Measurements from ENCODE around the gene MACROD1. TPM values are rescaled to one million over a fixed set of nuclear protein-coding genes. Genes with fewer than 3 reads are reported as not detected.

The MACROD1 gene
- total and polyA plus RNA-seq, 2 of the 13 experiments (the other 11 are each of a cell fraction or from before 2014, with no cell fraction given), result 23.1 to 34.5 TPM

DNA sequence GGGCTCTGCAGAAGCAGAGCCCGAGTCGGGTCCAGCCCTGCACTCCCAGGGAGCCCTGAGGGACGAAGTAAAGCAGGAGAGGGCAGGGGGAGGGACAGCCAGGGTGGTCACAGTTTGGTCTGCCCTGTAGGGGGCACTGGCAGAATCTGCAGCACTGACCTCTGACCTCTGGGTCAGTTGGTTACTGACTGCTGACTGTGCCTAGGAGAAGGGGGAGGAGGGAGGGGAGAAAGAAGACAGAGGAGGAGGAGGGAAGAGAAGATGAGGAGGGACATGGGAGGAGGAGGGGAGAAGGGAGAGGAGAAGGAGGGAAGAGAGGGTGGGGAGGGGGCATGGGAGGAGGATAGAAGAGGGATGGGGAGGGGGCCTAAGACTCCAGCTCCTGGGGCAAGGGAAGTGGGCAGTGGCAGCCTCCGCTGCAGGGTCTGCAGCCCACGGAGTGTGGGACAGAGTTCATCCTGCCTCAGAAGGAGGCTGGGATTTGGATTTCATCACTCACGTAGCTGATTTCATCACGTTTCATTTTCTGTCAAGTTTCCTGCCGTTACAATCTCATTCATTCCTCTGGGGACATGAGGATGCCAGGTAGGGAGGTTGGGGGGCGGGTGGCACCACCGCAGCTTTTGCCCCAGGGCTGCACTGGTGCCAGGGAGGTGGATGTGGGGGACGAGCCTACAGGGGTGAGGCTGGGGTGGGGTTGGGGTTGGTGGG, 75.0 kb downstream of the MACROD1 start (continued):
- TF ChIP-seq, protein P1, sequence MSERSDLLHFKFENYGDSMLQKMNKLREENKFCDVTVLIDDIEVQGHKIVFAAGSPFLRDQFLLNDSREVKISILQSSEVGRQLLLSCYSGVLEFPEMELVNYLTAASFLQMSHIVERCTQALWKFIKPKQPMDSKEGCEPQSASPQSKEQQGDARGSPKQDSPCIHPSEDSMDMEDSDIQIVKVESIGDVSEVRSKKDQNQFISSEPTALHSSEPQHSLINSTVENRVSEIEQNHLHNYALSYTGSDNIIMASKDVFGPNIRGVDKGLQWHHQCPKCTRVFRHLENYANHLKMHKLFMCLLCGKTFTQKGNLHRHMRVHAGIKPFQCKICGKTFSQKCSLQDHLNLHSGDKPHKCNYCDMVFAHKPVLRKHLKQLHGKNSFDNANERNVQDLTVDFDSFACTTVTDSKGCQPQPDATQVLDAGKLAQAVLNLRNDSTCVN (CRISPR knock-in tag; IDR thresholded peaks at IDR 0.05; ENCODE audit: borderline replicate concordance), result no peak
- TF ChIP-seq RXRA (CRISPR knock-in tag; IDR thresholded peaks at IDR 0.05) (no peak), ZNF747 (CRISPR knock-in tag; IDR thresholded peaks at IDR 0.05; ENCODE audit: borderline replicate concordance) (no peak), SIN3B (IDR thresholded peaks at IDR 0.05; ENCODE audit: low read length) (no peak), ZNF619 (CRISPR knock-in tag; IDR thresholded peaks at IDR 0.05) (no peak), KAT2B (IDR thresholded peaks at IDR 0.05; ENCODE audit: borderline replicate concordance, low read depth, low read length) (no peak), PAWR (CRISPR knock-in tag; IDR thresholded peaks at IDR 0.05; ENCODE audit: borderline replicate concordance) (no peak), ZBTB21 (CRISPR knock-in tag; IDR thresholded peaks at IDR 0.05) (no peak), AGO2 (optimal IDR thresholded peaks at IDR 0.05; ENCODE audit: low read depth, low read length) (no peak), ZNF34 (CRISPR knock-in tag; IDR thresholded peaks at IDR 0.05; ENCODE audit: borderline replicate concordance) (no peak), ZNF737 (CRISPR knock-in tag; IDR thresholded peaks at IDR 0.05; ENCODE audit: borderline replicate concordance) (no peak), ATF7 (IDR thresholded peaks at IDR 0.05) (no peak), ATF7 (CRISPR knock-in tag; IDR thresholded peaks at IDR 0.05) (no peak)
- TF ChIP-seq, protein P2, sequence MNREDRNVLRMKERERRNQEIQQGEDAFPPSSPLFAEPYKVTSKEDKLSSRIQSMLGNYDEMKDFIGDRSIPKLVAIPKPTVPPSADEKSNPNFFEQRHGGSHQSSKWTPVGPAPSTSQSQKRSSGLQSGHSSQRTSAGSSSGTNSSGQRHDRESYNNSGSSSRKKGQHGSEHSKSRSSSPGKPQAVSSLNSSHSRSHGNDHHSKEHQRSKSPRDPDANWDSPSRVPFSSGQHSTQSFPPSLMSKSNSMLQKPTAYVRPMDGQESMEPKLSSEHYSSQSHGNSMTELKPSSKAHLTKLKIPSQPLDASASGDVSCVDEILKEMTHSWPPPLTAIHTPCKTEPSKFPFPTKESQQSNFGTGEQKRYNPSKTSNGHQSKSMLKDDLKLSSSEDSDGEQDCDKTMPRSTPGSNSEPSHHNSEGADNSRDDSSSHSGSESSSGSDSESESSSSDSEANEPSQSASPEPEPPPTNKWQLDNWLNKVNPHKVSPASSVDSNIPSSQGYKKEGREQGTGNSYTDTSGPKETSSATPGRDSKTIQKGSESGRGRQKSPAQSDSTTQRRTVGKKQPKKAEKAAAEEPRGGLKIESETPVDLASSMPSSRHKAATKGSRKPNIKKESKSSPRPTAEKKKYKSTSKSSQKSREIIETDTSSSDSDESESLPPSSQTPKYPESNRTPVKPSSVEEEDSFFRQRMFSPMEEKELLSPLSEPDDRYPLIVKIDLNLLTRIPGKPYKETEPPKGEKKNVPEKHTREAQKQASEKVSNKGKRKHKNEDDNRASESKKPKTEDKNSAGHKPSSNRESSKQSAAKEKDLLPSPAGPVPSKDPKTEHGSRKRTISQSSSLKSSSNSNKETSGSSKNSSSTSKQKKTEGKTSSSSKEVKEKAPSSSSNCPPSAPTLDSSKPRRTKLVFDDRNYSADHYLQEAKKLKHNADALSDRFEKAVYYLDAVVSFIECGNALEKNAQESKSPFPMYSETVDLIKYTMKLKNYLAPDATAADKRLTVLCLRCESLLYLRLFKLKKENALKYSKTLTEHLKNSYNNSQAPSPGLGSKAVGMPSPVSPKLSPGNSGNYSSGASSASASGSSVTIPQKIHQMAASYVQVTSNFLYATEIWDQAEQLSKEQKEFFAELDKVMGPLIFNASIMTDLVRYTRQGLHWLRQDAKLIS (CRISPR knock-in tag; IDR thresholded peaks at IDR 0.05), result no peak
- TF ChIP-seq, protein P3, sequence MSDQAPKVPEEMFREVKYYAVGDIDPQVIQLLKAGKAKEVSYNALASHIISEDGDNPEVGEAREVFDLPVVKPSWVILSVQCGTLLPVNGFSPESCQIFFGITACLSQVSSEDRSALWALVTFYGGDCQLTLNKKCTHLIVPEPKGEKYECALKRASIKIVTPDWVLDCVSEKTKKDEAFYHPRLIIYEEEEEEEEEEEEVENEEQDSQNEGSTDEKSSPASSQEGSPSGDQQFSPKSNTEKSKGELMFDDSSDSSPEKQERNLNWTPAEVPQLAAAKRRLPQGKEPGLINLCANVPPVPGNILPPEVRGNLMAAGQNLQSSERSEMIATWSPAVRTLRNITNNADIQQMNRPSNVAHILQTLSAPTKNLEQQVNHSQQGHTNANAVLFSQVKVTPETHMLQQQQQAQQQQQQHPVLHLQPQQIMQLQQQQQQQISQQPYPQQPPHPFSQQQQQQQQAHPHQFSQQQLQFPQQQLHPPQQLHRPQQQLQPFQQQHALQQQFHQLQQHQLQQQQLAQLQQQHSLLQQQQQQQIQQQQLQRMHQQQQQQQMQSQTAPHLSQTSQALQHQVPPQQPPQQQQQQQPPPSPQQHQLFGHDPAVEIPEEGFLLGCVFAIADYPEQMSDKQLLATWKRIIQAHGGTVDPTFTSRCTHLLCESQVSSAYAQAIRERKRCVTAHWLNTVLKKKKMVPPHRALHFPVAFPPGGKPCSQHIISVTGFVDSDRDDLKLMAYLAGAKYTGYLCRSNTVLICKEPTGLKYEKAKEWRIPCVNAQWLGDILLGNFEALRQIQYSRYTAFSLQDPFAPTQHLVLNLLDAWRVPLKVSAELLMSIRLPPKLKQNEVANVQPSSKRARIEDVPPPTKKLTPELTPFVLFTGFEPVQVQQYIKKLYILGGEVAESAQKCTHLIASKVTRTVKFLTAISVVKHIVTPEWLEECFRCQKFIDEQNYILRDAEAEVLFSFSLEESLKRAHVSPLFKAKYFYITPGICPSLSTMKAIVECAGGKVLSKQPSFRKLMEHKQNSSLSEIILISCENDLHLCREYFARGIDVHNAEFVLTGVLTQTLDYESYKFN (CRISPR knock-in tag; conservative IDR thresholded peaks at IDR 0.05), result no peak
- TF ChIP-seq, protein P4, sequence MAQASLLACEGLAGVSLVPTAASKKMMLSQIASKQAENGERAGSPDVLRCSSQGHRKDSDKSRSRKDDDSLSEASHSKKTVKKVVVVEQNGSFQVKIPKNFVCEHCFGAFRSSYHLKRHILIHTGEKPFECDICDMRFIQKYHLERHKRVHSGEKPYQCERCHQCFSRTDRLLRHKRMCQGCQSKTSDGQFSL (CRISPR knock-in tag; IDR thresholded peaks at IDR 0.05), result no peak
- TF ChIP-seq, protein P5, sequence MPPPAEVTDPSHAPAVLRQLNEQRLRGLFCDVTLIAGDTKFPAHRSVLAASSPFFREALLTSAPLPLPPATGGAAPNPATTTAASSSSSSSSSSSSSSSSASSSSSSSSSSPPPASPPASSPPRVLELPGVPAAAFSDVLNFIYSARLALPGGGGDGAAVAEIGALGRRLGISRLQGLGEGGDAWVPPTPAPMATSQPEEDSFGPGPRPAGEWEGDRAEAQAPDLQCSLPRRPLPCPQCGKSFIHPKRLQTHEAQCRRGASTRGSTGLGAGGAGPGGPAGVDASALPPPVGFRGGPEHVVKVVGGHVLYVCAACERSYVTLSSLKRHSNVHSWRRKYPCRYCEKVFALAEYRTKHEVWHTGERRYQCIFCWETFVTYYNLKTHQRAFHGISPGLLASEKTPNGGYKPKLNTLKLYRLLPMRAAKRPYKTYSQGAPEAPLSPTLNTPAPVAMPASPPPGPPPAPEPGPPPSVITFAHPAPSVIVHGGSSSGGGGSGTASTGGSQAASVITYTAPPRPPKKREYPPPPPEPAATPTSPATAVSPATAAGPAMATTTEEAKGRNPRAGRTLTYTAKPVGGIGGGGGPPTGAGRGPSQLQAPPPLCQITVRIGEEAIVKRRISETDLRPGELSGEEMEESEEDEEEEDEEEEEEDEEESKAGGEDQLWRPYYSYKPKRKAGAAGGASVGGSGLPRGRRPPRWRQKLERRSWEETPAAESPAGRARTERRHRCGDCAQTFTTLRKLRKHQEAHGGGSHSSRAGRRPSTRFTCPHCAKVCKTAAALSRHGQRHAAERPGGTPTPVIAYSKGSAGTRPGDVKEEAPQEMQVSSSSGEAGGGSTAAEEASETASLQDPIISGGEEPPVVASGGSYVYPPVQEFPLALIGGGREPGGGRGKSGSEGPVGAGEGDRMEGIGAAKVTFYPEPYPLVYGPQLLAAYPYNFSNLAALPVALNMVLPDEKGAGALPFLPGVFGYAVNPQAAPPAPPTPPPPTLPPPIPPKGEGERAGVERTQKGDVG (CRISPR knock-in tag; IDR thresholded peaks at IDR 0.05; ENCODE audit: borderline replicate concordance), result no peak

All from HepG2 (cell line).